HEK293 (cell line): ENCODE data around the gene DLG2.
A peak's percentile ranks its signal among the peaks of the same experiment; 100 is the strongest.

Source experiments
- CTCF ChIA-PET: fragments of 350-600 bp; formaldehyde crosslinking; extraction: SDS; loops from one replicate; lab custom pipeline; 2021; ENCODE audit warnings: antibody characterized with exemption; lab: Yijun Ruan, JAX
- POLR2A ChIA-PET: fragments of 300-600 bp; formaldehyde crosslinking; extraction: SDS; loops from one replicate; lab custom pipeline; 2020; ENCODE audit warnings: antibody characterized with exemption, inconsistent platforms; lab: Yijun Ruan, JAX
- H3K27ac ChIP-seq: fragments of 200-500 bp; sonication (Bioruptor generic); 2 replicates; pipeline ENCODE4 v1.5.1; 2014; ENCODE audit warnings: low read depth, low read length, control low read depth, inconsistent platforms; ENCODE audit errors: extremely low read depth
- H3K36me3 ChIP-seq, 2 experiments: fragments of 200-500 bp in 1 of 2; sonication (Bioruptor generic) in 1 of 2; 1 replicate in 1 of 2; 2 replicates in 1 of 2; pipeline ENCODE4 v1.5.1; 2014 to 2017; ENCODE audit warnings: inconsistent platforms in 2 of 2, low read length in 2 of 2; ENCODE audit not compliant: control insufficient read depth in 2 of 2, insufficient read depth in 1 of 2
- H3K4me1 ChIP-seq: fragments of 200-500 bp; sonication (Bioruptor generic); 2 replicates; pipeline ENCODE4 v1.5.1; 2014; ENCODE audit warnings: mild to moderate bottlenecking, low read length, inconsistent platforms; ENCODE audit not compliant: control insufficient read depth, insufficient read depth
- H3K4me3 ChIP-seq: 2 replicates; pipeline ENCODE4 v1.5.1; 2011; ENCODE audit warnings: low read depth, mild to moderate bottlenecking, control low read depth, low read length, moderate library complexity
- H3K9me3 ChIP-seq: fragments of 200-500 bp; sonication (Bioruptor generic); 2 replicates; pipeline ENCODE4 v1.5.1; 2014; ENCODE audit warnings: low read depth, low read length, inconsistent platforms; ENCODE audit not compliant: control insufficient read depth, insufficient read depth
- EGR2 ChIP-seq: fragments of 450-650 bp; formaldehyde crosslinking; IDR thresholded peaks from 2 replicates; pipeline ENCODE4 v1.5.1; 2016; ENCODE audit warnings: low read depth, missing biosample characterization, missing genetic modification characterization
- ELK4 ChIP-seq: IDR thresholded peaks from 2 replicates; pipeline ENCODE4 v1.6.1; 2011; ENCODE audit warnings: mild to moderate bottlenecking, low read depth, low read length, borderline replicate concordance
- GLI4 ChIP-seq: fragments of 450-650 bp; formaldehyde crosslinking; IDR thresholded peaks from 2 replicates; pipeline ENCODE4 v1.5.1; 2016; ENCODE audit warnings: missing biosample characterization, missing genetic modification characterization
- HOXD13 ChIP-seq: sonication (generic); formaldehyde crosslinking; IDR thresholded peaks from 2 replicates; pipeline ENCODE4 v1.8.0; 2022; ENCODE audit warnings: missing genetic modification reagents, borderline replicate concordance
- PRDM6 ChIP-seq: fragments of 450-650 bp; formaldehyde crosslinking; IDR thresholded peaks from 2 replicates; pipeline ENCODE4 v1.5.1; 2017; ENCODE audit warnings: missing biosample characterization, missing genetic modification characterization
- SCRT1 ChIP-seq: fragments of 450-650 bp; formaldehyde crosslinking; IDR thresholded peaks from 2 replicates; pipeline ENCODE4 v1.5.1; 2016; ENCODE audit warnings: missing biosample characterization, missing genetic modification characterization, borderline replicate concordance
- SCRT2 ChIP-seq: fragments of 450-650 bp; formaldehyde crosslinking; IDR thresholded peaks from 2 replicates; pipeline ENCODE4 v1.5.1; 2016; ENCODE audit warnings: missing biosample characterization, missing genetic modification characterization
- TCF7L2 ChIP-seq: IDR thresholded peaks from 2 replicates; pipeline ENCODE4 v1.6.1; 2011; ENCODE audit warnings: low read depth, mild to moderate bottlenecking, inconsistent platforms, low read length, moderate library complexity, borderline replicate concordance
- ZEB2 ChIP-seq: fragments of 450-650 bp; formaldehyde crosslinking; IDR thresholded peaks from 2 replicates; pipeline ENCODE4 v1.5.1; 2016; ENCODE audit warnings: missing biosample characterization, missing genetic modification characterization
- ZFP3 ChIP-seq: fragments of 450-650 bp; formaldehyde crosslinking; IDR thresholded peaks from 2 replicates; pipeline ENCODE4 v1.5.1; 2016; ENCODE audit warnings: low read depth, missing biosample characterization, missing genetic modification characterization
- ZNF223 ChIP-seq: fragments of 450-650 bp; formaldehyde crosslinking; IDR thresholded peaks from 2 replicates; pipeline ENCODE4 v1.5.1; 2016; ENCODE audit warnings: missing biosample characterization, missing genetic modification characterization
- ZNF239 ChIP-seq: fragments of 450-650 bp; formaldehyde crosslinking; IDR thresholded peaks from 2 replicates; pipeline ENCODE4 v1.5.1; 2016; ENCODE audit warnings: missing biosample characterization, missing genetic modification characterization
- ZNF530 ChIP-seq: fragments of 450-650 bp; formaldehyde crosslinking; IDR thresholded peaks from 2 replicates; pipeline ENCODE4 v1.5.1; 2016; ENCODE audit warnings: low read depth, missing biosample characterization, missing genetic modification characterization
- ZNF548 ChIP-seq: fragments of 450-650 bp; formaldehyde crosslinking; IDR thresholded peaks from 2 replicates; pipeline ENCODE4 v1.5.1; 2016; ENCODE audit warnings: missing biosample characterization, missing genetic modification characterization
- ZNF610 ChIP-seq: fragments of 450-650 bp; formaldehyde crosslinking; IDR thresholded peaks from 2 replicates; pipeline ENCODE4 v1.5.1; 2016; ENCODE audit warnings: missing biosample characterization, missing genetic modification characterization, borderline replicate concordance
- ZNF623 ChIP-seq: fragments of 450-650 bp; formaldehyde crosslinking; IDR thresholded peaks from 2 replicates; pipeline ENCODE4 v1.5.1; 2016; ENCODE audit warnings: missing biosample characterization, missing genetic modification characterization
- ZNF670 ChIP-seq: fragments of 450-650 bp; formaldehyde crosslinking; IDR thresholded peaks from 2 replicates; pipeline ENCODE4 v1.5.1; 2016; ENCODE audit warnings: missing biosample characterization, missing genetic modification characterization, low read depth
- ZSCAN18 ChIP-seq: fragments of 450-650 bp; formaldehyde crosslinking; IDR thresholded peaks from 2 replicates; pipeline ENCODE4 v1.5.1; 2016; ENCODE audit warnings: missing biosample characterization, missing genetic modification characterization
- TF ChIP-seq, protein P1 (sequence below): fragments of 450-650 bp; formaldehyde crosslinking; IDR thresholded peaks from 2 replicates; pipeline ENCODE4 v1.5.1; 2017; ENCODE audit warnings: missing biosample characterization, mild to moderate bottlenecking, missing genetic modification characterization, moderate library complexity
- TF ChIP-seq, protein P2 (sequence below): fragments of 450-650 bp; formaldehyde crosslinking; IDR thresholded peaks from 2 replicates; pipeline ENCODE4 v1.5.1; 2016; ENCODE audit warnings: missing biosample characterization, missing genetic modification characterization

DLG2 gene

DNA sequence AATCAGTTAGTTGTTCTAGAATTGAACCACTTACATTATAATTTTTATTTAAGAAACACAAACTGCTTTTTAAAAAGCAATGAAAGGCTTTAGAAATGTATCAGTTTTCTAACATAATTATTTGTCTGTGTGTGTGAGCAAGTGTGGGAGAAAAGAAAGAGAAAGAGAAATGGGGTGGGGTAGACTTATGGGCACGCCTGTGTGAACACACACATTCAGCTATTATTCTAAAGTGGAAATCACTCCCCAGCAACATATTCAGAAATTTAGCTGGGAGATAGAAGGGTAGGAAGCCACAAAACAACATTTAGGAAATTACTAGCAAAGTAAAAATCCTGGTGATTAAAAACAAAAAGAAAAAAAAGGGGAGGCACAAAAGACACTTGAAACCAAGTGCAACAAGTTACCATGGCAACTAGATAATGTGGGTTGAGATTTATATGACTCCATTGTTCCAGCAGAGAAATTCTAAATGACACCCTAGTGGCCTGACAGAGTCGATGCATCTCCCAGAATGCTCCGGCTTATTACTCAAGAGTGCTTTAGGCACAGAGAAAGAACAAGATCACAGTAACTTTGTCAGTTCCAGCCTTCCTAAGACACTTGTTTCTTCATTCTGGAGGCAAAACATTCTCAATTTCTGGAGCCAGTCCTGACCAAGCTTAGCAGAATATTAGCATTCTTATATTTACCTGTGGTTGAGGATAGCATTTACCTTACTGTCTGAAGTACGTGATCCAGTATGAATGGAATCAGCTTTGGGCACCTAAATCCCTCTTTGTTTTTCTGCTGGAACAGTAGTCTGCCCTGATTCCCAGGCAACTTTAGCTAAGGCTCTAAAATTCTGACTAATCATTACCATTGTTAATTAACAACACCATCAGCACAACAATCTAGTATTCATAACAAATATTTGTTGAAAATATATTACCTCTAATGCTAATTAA is 444.4 kb downstream of the DLG2 start:
- ChIA-PET CTCF (interaction anchor here (0.7 kb wide), 1 partner anchor 749 kb away, joined by 3 read pairs; no protein-coding TSS in a partner anchor), POLR2A (no interaction called here)
- no peaks in the 10 kb centered on the region for H3K4me1 ChIP-seq
- H3K9me3 ChIP-seq = no peaks in the 10 kb centered on the region
- no peaks in the 10 kb centered on the region for H3K36me3 ChIP-seq
- no peak overlapping the region for H3K27ac ChIP-seq
- 0 out of 2 replicates have a peak, but pooled peaks have one; percentile 49 for TF ChIP-seq SCRT2 (tag by site-specific recombination)
- no peak for TF ChIP-seq ZNF610 (tag by site-specific recombination)
- TF ChIP-seq, protein P1, sequence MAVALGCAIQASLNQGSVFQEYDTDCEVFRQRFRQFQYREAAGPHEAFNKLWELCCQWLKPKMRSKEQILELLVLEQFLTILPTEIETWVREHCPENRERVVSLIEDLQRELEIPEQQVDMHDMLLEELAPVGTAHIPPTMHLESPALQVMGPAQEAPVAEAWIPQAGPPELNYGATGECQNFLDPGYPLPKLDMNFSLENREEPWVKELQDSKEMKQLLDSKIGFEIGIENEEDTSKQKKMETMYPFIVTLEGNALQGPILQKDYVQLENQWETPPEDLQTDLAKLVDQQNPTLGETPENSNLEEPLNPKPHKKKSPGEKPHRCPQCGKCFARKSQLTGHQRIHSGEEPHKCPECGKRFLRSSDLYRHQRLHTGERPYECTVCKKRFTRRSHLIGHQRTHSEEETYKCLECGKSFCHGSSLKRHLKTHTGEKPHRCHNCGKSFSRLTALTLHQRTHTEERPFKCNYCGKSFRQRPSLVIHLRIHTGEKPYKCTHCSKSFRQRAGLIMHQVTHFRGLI (tag by site-specific recombination) = no peak
- no peak for TF ChIP-seq PRDM6 (tag by site-specific recombination)
- TF ChIP-seq ZNF223 (tag by site-specific recombination) = no peak
- no peak for TF ChIP-seq ZNF623
- TF ChIP-seq, all 188 proteins: peak for 1
- H3K4me3 ChIP-seq = no peak overlapping the region

DNA sequence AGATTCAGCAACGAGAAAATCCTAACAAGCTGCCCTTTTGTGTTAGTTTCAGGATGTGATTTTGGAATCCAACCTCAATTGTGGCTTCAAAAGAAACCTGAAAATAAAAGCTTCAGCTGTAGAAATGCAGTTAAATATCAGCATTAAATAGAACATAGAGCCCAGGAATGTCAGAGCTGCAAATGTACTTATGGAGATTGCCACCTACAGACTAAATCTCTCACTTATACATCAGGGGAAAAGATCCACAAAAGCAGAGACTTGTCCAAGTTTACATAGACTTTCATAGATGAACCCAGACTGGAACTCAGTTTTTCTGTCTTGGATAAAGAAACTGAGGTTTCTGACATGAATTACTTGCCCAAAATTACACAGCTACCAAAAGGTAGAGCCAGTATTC is 446.6 kb downstream of the DLG2 start:
- ChIA-PET POLR2A (no interaction called here), CTCF (interaction anchor here (0.5 kb wide), 1 partner anchor 241 kb away, joined by 3 read pairs; no protein-coding TSS in a partner anchor)
- no peaks in the 10 kb centered on the region for H3K36me3 ChIP-seq
- H3K4me3 ChIP-seq = no peak overlapping the region
- no peaks in the 10 kb centered on the region for H3K4me1 ChIP-seq
- TF ChIP-seq HOXD13 (CRISPR knock-in tag) (no peak), GLI4 (no peak), SCRT1 (no peak), EGR2 (tag by site-specific recombination) (no peak), ZNF548 (tag by site-specific recombination) (no peak), ZNF530 (tag by site-specific recombination) (no peak), ZNF670 (tag by site-specific recombination) (no peak), ELK4 (no peak), ZFP3 (tag by site-specific recombination) (no peak), ZSCAN18 (no peak), ZNF239 (tag by site-specific recombination) (no peak), ZEB2 (no peak), PRDM6 (tag by site-specific recombination) (no peak), TCF7L2 (no peak)
- TF ChIP-seq, protein P2, sequence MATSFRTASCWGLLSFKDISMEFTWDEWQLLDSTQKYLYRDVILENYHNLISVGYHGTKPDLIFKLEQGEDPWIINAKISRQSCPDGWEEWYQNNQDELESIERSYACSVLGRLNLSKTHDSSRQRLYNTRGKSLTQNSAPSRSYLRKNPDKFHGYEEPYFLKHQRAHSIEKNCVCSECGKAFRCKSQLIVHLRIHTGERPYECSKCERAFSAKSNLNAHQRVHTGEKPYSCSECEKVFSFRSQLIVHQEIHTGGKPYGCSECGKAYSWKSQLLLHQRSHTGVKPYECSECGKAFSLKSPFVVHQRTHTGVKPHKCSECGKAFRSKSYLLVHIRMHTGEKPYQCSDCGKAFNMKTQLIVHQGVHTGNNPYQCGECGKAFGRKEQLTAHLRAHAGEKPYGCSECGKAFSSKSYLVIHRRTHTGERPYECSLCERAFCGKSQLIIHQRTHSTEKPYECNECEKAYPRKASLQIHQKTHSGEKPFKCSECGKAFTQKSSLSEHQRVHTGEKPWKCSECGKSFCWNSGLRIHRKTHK (tag by site-specific recombination) = no peak
- no peak overlapping the region for H3K27ac ChIP-seq
- H3K9me3 ChIP-seq = no peaks in the 10 kb centered on the region
